GDM1 (cell line): ENCODE data around the gene CALCB.

Experiments
- DNase-seq: peaks from one replicate; lab custom pipeline; 2025; lab: John Stamatoyannopoulos, UW

The CALCB gene

GRCh38 chr11:15074206-15075161, 1.1 kb downstream of the CALCB start:
- DNase-seq = peak; percentile 58

DNA sequence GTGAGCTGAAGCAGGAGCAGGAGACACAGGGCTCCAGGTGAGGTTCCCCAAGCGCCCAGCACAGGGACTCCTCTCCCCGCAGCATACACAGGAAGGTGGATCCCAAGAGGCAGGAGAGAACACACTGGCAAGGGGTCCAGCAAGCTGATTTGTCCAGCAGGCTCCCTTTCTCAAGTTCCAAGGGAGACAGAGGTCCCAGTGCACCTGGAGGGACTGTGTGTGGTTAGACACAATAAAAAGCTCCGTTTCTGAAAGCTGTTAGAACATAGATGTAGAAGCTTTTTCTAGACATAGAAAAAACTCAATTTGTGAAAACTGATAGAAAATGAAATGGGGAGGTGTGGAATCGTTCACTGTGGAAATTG, 1.8 kb downstream of the CALCB start:
- no peak for DNase-seq

DNA sequence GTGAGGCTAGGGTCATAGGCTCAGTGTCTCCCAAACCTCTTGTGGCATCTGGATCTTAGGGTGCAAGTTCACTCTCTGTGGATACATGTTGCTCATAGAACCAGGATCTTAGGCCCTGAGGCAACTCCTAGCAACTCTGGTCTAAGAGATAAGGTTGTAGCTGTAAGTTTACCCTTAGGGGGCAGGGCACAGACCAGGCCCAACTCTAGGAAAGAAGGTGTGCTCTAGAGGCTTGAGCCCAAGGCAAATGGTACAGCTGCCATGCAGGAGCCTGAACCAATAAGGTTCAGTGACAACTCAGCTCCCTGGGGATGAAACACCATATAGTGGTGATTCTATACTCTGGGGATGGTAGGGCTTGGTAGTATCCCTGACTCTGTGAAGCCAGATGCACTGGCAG, 17.8 kb downstream of the CALCB start:
- no peak for DNase-seq

- DNase-seq = no peak
Observed at GRCh38 chr11:15091625-15092024, 18.2 kb downstream of the CALCB start.

DNA sequence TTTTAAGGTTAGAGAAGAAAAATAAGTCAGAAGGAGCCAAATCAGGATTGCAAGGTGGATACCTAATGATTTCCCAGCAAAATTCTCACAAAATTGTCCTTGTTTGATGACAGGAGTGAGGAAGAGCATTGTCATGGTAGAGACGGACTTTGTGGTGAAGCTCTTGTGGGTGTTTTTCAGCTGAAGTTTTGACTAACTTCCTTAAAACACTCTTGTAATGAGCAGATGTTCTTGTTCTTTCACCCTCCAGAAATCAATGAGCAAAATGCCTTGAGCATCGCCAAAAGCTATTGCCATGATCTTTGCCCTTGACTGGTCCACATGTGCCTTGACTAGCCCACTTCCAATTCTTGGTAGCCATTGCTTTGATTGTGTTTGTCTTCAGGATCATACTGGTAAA, 20.0 kb downstream of the CALCB start:
- DNase-seq = peak; percentile 25

DNA sequence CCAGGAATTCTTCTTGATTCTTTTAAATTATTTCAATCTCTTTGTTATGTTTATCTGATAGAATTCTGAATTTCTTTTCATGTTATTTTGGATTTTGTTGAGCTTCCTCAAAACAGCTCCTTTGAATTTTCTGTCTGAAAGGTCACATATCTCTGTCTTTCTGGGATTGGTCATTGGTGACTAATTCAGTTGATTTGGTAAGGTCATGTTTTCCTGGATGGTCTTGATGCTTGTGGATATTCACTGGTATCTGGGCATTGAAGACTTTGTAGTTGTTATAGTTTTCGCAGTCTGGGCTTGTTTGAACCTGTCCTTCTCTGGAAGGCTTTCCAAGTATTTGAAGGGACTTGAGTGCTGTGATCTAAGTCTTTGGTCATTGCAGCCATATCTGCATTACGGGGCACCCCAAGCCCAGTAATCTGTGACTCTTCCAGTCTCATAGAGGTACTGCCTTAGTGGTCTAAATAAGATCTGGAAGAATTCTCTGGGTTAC, 22.4 kb downstream of the CALCB start:
- no peak for DNase-seq

- no peak for DNase-seq
Observed at GRCh38 chr11:15097411-15097810, 24.0 kb downstream of the CALCB start.

DNA sequence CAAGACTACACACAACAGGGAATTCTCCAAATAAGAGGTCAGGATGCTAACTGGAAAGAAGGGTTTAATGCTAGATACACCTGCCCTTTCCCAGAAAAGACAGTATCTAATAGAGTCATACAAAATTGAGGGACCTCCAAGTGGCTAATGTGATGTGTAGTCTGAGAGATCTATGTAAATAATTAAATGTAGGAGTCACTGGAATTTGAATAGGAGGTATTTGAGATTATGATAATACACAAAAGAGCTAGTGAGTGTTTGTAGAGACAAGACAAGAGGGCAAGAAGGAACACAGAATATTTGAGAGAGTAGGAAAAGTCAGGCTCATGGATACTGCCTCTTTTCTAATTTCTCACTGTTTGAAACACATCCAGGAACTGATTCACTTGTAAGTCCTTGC, 25.9 kb downstream of the CALCB start:
- no peak for DNase-seq

DNA sequence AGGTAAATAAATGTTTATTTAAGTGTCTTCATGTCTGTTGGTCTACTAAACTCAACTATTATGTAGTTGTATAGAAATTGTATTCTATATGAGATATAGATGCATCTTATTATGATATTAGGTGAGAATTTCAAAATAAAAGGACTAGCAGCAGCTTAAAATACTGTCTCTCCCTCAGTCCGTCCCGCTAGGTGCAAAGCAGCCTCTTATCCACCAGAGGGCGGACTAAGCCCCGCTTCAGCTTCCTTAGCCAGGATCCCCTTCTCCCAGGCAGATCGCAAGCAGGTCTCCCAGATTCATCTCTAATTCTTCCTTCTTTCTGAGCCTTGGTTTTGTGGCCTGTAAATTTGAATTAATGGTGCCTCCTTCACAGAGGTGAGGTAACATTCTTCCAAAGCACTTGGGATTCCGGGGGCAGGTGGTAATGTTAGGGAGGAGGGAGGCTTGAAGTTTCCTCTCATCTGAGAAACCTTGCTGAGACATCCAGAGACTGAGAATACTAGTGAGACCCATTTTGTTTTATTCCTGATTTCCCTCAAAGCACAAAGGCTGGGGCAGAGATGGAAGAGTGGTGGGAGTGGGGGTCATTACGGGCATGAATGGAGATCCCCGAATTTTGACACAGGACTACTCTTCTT, 27.8 kb downstream of the CALCB start:
- peak; percentile 48 for DNase-seq

- DNase-seq = no peak
Observed at GRCh38 chr11:15104166-15104565, 30.8 kb downstream of the CALCB start.

- DNase-seq = no peak
Observed at GRCh38 chr11:15106201-15106965, 33.0 kb downstream of the CALCB start.

DNA sequence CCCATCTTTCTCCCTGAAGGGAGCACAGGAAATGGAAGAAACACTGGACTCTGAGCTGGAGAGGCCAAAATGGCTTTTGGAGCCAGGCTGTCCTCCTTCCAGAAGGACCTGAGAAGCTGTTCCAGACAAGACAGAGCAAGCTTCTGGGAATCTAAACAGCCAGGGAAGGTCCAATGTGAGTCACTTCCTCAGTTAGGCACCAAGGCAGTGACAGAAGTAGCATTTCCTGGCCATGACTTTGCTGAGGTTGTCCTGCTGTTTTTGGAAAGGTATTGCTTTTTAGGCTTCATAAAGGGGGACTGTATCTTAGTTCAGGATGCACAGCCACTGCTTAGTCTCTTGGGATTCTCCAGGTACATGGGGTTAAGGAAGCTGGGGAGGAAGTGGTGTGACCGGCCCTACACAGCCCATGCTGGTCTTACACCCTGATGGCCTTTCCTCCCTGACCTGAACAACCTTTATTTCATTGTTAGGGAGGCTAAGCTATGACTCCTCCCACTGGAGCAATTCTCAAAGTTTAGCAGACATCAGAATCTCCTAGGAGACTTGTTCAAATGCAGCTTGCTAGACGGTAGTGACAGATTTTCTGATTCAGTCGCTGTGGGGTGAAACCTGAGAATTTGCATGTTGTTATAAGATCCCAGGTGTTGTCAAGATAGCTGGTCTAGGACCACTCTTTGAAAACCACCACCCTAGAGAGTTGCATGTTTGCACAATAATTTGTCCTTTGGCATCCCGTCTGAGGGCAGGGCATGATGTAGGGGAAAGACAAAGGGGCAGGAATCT, 34.5 kb downstream of the CALCB start:
- no peak for DNase-seq

DNA sequence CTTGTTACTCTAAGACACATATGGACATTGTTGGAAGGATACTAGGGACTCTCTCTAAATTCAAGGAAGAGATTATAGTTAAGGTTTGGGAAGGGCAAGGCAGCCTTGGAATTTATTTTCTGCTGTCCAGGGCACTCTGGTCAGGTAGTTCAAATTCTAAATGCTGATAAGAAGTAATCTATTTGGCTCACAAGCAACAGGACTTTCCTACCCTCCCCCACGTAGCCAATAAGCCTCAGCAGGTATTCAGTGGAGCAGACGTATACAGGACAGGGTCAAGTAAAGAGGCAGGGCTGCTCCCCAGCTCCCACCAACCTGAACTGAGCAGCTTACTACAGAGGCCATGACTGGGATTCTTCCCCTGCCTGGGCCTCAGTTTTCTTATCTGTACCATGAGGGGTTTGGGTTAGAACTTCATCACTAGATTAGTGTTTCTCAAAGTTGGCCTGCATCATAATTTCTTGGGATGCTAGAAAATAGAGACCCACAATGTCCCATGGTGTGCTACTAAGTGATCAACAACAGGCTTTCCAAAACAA, 35.3 kb downstream of the CALCB start:
- no peak for DNase-seq

DNA sequence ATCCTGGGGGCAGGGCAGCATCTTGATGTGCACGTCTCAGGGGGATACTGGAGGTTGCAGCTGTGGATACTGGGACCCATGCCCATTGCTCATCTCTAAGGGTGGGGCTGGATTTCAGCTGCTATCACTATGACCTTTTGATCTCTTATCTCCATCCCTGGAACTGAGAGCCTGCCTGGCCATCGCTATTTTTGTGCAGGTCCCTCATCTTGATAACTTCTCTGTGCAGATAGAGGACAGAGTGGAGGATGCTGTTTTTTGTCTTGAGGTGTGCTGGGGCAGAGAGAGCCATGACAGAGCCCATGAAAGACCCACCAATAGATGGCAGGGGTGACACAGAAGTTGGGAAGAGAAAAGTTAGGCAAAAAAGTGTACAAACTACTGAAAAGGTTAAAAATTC, 36.2 kb downstream of the CALCB start:
- no peak for DNase-seq

DNA sequence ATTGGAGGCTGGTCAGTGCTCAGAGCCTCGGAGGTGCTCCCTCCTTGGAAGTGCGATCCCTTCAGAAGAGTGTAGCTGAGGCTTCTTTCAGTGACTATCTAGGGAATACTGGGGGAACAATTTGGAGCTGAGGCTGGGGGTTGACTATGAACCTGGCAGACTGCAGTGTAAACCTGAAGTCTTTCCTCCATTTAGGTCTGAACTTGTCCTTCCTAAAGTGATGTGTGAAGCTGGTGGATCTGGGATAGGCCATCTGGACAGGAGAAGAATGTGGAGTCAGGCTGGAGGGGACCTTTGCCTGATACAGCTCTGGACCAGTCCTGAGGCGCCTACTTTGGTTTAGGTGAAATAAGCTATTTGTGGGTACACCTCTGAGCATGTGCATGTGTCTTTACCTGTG, 37.8 kb downstream of the CALCB start:
- no peak for DNase-seq

DNA sequence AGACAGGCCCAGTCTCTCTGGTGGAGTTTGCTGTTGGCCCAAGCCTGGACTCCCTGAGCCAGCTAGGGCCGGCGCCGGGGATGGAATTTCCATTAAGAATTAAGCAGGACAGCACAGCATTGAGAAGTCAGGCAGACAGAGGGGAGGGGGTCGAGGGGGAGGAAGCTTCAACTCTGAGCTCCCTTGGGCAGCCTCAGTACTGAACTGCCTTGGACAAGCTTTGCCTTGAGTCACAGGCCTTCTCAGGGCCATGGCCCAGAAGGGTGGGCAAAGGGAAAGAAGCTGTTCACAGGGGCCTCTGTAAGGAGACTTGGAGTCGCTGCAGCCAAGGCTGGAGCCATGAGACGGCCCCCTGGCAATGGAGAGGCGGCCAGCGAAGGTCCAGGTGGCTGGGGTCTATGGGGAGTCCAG, 38.7 kb downstream of the CALCB start:
- DNase-seq = no peak

GRCh38 chr11:15113381-15113780, 40.0 kb downstream of the CALCB start:
- peak; percentile 90 for DNase-seq

GRCh38 chr11:15114501-15115475, 41.4 kb downstream of the CALCB start, which contains the start of gene INSC:
Gene INSC (plus strand): TSS chr11:15114923. CDS start chr11:15149175, 34,252 bp downstream.
- no peak for DNase-seq

DNA sequence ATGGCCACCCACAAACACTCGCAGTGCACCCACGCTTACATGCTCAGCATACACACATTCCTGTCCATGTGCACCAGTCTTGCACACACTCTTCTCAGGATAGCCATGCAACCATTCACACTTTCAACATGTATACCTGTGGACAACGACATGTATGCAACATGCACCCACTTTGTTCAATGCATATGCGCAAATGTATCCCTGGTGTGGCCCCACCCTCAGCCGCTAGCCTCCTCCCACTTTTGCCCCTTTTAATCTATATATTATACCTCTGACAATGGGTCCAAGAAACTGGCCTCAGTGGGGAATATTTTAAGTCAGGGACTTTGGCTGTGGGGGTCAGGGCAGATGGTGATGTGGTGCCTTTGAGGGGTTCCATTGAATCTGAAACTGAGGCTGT, 42.3 kb downstream of the CALCB start:
- no peak for DNase-seq

DNA sequence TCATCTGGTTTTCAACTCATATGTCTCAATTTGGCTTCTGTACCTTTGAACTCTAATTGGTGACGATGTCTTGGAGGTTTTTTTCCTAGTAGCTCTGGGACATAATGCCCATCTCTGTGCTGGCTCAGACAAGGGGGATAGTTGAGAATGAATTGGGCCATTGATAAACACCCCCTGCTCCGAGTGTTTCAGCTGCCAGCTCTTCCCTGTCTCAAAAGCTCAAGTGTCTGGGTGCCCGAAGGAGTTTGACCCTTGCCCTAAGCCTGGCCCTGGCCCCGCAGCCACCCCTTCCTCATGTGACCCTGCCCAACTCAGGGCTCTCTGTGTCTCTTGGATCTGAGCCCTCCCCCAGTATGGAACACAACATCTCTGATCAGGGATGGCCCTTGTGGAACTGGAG, 44.4 kb downstream of the CALCB start:
- no peak for DNase-seq
